Skeletal muscle satellite cell (primary cell): ENCODE results near the gene ARL4A.
"Not testable (repeated sequence)": the region's sequence is repeated elsewhere in the genome, so short reads cannot be mapped to it uniquely, and the experiment has no call there.

ENCODE experiments used
- H3K27me3 ChIP-seq: 2 replicates; pipeline ENCODE4 v1.7.0; 2013; ENCODE audit warnings: low read length; ENCODE audit not compliant: control insufficient read depth, insufficient read depth
- H3K36me3 ChIP-seq: 2 replicates; pipeline ENCODE4 v1.7.0; 2013; ENCODE audit warnings: mild to moderate bottlenecking, control low read depth, low read length; ENCODE audit not compliant: insufficient read depth
- H3K4me1 ChIP-seq: 2 replicates; pipeline ENCODE4 v1.7.0; 2013; ENCODE audit warnings: low read length; ENCODE audit not compliant: control insufficient read depth, insufficient read depth
- H3K4me2 ChIP-seq: 2 replicates; pipeline ENCODE4 v1.7.0; 2013; ENCODE audit warnings: mild to moderate bottlenecking, low read length
- H3K4me3 ChIP-seq: 2 replicates; pipeline ENCODE4 v1.7.0; 2013; ENCODE audit warnings: low read length
- H3K9ac ChIP-seq: 2 replicates; pipeline ENCODE4 v1.7.0; 2013; ENCODE audit warnings: mild to moderate bottlenecking, low read depth, low read length, moderate library complexity
- H3K9me3 ChIP-seq: replicated peaks from 2 replicates; pipeline ENCODE4 v1.7.0; 2013; ENCODE audit warnings: mild to moderate bottlenecking, control low read depth, low read length

Gene ARL4A

GRCh38 chr7:12647364-12648219 lies 39.8 kb upstream of the ARL4A start:
- Histone ChIP-seq H3K9ac (no peak overlapping the region), H3K9me3 (no peaks in the 10 kb centered on the region), H3K36me3 (no peaks in the 10 kb centered on the region), H3K27me3 (no peaks in the 10 kb centered on the region), H3K4me1 (peaks cover 17% of the 10 kb centered on the region), H3K4me2 (no peak overlapping the region), H3K4me3 (no peak overlapping the region)

- H3K36me3 ChIP-seq = no peaks in the 10 kb centered on the region
- H3K4me2 ChIP-seq = no peak overlapping the region
- peaks cover 28% of the 10 kb centered on the region for H3K4me1 ChIP-seq
- H3K9ac ChIP-seq = no peak overlapping the region
- no peaks in the 10 kb centered on the region for H3K9me3 ChIP-seq
- H3K27me3 ChIP-seq = no peaks in the 10 kb centered on the region
- no peak overlapping the region for H3K4me3 ChIP-seq
Observed at GRCh38 chr7:12648704-12649261, 38.6 kb upstream of the ARL4A start.

DNA sequence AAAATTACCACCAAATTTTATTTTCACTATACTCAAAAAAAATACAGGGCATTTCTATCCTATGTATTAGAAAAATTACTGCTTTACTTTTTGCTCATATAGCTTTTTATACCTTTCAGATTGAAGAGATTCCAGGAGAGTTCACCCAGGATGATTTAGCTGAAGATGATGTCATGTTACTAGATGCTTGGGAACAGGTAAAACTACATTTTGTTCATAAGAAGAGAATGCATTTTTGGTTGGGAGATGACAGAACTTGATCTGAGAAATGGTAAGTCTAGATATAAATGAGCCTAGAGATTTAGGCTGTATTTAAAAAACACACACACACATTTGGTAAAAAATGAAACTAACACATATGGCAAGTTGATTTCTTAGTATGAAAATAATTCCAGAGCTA lies 38.1 kb upstream of the ARL4A start:
- Histone ChIP-seq H3K9ac (no peak overlapping the region), H3K9me3 (no peaks in the 10 kb centered on the region), H3K36me3 (no peaks in the 10 kb centered on the region), H3K4me2 (no peak overlapping the region), H3K4me1 (peaks cover 33% of the 10 kb centered on the region), H3K27me3 (no peaks in the 10 kb centered on the region), H3K4me3 (no peak overlapping the region)

- Histone ChIP-seq H3K27me3 (no peaks in the 10 kb centered on the region), H3K4me3 (no peak overlapping the region), H3K4me1 (peaks cover 38% of the 10 kb centered on the region), H3K9me3 (no peaks in the 10 kb centered on the region), H3K4me2 (no peak overlapping the region), H3K9ac (no peak overlapping the region), H3K36me3 (no peaks in the 10 kb centered on the region)
Observed at GRCh38 chr7:12650080-12650479, 37.4 kb upstream of the ARL4A start.

DNA sequence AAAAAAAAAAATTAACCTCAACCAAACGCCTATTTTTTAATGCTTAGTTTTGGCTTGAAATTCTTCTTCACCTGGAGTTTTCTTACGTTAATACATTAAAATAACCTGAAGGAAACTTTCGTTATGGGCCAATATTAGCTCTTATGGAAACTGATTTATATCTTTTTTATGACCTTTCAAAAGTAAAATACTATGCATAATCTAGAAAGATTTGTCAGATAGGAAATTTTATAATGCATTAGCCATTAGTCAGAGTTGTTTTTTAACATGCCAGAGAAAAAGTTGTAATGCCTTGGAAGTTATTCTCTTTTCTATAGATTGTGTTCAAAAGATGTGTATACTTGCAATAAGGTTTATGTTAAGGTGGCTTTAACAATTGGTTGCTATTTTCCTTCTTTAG lies 34.3 kb upstream of the ARL4A start:
- Histone ChIP-seq H3K9me3 (no peaks in the 10 kb centered on the region), H3K4me3 (no peak overlapping the region), H3K36me3 (no peaks in the 10 kb centered on the region), H3K27me3 (no peaks in the 10 kb centered on the region), H3K4me1 (peaks cover 22% of the 10 kb centered on the region), H3K4me2 (peak overlapping the region; percentile 26), H3K9ac (no peak overlapping the region)

GRCh38 chr7:12653518-12653917 lies 33.9 kb upstream of the ARL4A start:
- H3K27me3 ChIP-seq = no peaks in the 10 kb centered on the region
- H3K9ac ChIP-seq = no peak overlapping the region
- H3K4me2 ChIP-seq = peak overlapping the region; percentile 26
- peaks cover 22% of the 10 kb centered on the region for H3K4me1 ChIP-seq
- no peaks in the 10 kb centered on the region for H3K36me3 ChIP-seq
- no peaks in the 10 kb centered on the region for H3K9me3 ChIP-seq
- no peak overlapping the region for H3K4me3 ChIP-seq

DNA sequence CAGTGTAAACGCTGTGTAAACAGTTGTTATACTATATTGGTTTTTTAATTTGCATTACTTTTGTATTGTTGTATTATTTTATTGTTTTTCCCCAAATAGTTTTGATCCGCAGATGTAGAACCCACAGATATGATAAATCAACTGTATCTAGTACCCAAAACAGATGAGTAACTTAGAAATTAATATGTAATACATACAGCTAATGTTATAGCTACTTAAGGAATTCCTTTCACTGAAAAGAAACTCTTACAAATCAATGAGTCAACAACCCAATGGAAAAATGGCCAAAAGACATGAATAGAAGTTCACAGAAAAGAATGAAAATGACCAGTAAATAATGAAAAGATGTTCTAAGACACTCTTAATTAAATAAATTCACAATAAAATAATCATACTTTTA lies 32.3 kb upstream of the ARL4A start:
- H3K9me3 ChIP-seq = no peaks in the 10 kb centered on the region
- H3K36me3 ChIP-seq = no peaks in the 10 kb centered on the region
- peaks cover 25% of the 10 kb centered on the region for H3K4me1 ChIP-seq
- H3K27me3 ChIP-seq = no peaks in the 10 kb centered on the region
- no peak overlapping the region for H3K4me2 ChIP-seq
- no peak overlapping the region for H3K4me3 ChIP-seq
- no peak overlapping the region for H3K9ac ChIP-seq

DNA sequence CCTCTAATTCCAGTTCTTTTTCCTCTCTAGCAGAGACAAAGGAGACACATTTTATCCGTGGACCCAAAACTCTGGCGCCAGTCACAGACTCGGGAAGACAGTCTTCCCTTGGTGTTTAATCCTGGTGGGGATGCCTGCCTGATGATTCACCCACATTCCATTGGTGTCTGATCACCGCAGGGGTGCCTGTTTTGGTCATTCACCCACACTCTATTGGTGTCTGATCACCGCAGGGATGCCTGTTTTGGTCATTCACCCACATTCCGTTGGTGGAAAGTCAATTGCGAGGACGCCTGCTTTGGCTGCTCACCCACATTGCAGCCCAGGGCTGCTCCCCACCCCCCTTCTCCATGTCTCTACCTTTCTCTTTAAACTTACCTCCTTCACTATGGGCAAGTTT lies 27.0 kb upstream of the ARL4A start:
- Histone ChIP-seq H3K4me2 (peak overlapping the region; percentile 49), H3K9ac (peak overlapping the region; percentile 57), H3K4me3 (peak overlapping the region; percentile 38), H3K4me1 (peaks cover 18% of the 10 kb centered on the region)
- H3K9me3 ChIP-seq, H3K27me3 ChIP-seq, H3K36me3 ChIP-seq: not testable (repeated sequence)

- not testable (repeated sequence) for H3K9me3 ChIP-seq, H3K9ac ChIP-seq, H3K36me3 ChIP-seq, H3K27me3 ChIP-seq
- Histone ChIP-seq H3K4me3 (peak overlapping the region; percentile 8), H3K4me1 (peaks cover 18% of the 10 kb centered on the region), H3K4me2 (peak overlapping the region; percentile 19)
Observed at GRCh38 chr7:12660986-12661385, 26.4 kb upstream of the ARL4A start.

GRCh38 chr7:12661581-12661980 lies 25.9 kb upstream of the ARL4A start:
- Histone ChIP-seq H3K4me2 (no peak overlapping the region), H3K27me3 (no peaks in the 10 kb centered on the region), H3K4me3 (no peak overlapping the region), H3K9me3 (no peaks in the 10 kb centered on the region), H3K36me3 (no peaks in the 10 kb centered on the region), H3K9ac (no peak overlapping the region), H3K4me1 (peaks cover 21% of the 10 kb centered on the region)

DNA sequence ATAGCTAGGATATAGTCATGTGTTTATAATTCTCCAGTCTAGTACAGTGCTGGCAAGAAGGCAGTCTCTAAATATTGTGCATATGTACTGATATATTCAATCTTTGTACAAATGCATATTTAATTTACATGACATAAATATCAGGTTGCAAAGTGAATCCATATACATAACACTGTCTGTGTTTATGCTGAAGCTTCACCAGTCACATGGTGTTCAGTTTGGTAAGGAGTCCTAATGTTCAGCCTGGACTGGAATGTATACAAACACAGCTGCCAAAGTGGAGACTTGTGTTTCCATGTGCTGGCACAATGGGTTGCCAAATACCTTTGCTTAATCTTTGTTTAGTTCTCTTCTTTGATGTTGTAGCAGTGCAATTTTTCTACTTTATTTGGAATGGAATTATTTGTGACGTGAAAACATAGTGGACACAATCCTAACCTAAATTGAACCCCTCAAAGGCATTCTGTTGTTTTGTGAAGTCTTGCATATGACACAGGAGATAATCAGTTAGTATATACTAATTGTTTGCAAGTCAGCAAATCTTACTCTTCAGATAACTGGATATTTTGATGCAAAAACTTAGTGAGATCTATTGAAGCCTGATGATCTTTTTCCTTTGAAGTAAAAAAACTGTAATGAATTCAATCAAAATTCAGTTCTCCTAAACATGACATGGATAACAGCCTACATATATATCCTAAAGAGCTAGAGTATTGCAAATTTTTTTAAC lies 17.3 kb upstream of the ARL4A start:
- Histone ChIP-seq H3K4me1 (peaks cover 12% of the 10 kb centered on the region), H3K9ac (no peak overlapping the region), H3K36me3 (no peaks in the 10 kb centered on the region)

More for the DNA sequence above, 17.3 kb upstream of the ARL4A start:
- no peaks in the 10 kb centered on the region for H3K9me3 ChIP-seq
- H3K4me3 ChIP-seq = no peak overlapping the region
- H3K27me3 ChIP-seq = no peaks in the 10 kb centered on the region
- no peak overlapping the region for H3K4me2 ChIP-seq
